Measurements from ENCODE around the gene ASAP3.

ASAP3 gene

GRCh38 chr1:23492132-23492720 is 8.2 kb upstream of the ASAP3 start:
- TF ChIP-seq ISL1 (CRISPR knock-in tag; IDR thresholded peaks at IDR 0.05) (no peak), POU6F1 (CRISPR knock-in tag; IDR thresholded peaks at IDR 0.05; ENCODE audit: borderline replicate concordance, low read depth) (no peak)
- no peak for ATAC-seq

- ATAC-seq = no peak
- TF ChIP-seq ZFP3 (CRISPR knock-in tag; IDR thresholded peaks at IDR 0.05) (no peak), ESRRG (CRISPR knock-in tag; IDR thresholded peaks at IDR 0.05) (no peak), ISL1 (CRISPR knock-in tag; IDR thresholded peaks at IDR 0.05) (no peak), CSRNP3 (CRISPR knock-in tag; IDR thresholded peaks at IDR 0.05) (no peak), ZC3H10 (CRISPR knock-in tag; IDR thresholded peaks at IDR 0.05) (no peak), POU6F1 (CRISPR knock-in tag; IDR thresholded peaks at IDR 0.05; ENCODE audit: borderline replicate concordance, low read depth) (no peak), PATZ1 (CRISPR knock-in tag; IDR thresholded peaks at IDR 0.05; ENCODE audit: borderline replicate concordance) (no peak), ZNF8 (CRISPR knock-in tag; IDR thresholded peaks at IDR 0.05) (no peak), BACH2 (CRISPR knock-in tag; IDR thresholded peaks at IDR 0.05; ENCODE audit: borderline replicate concordance) (no peak), ZNF70 (CRISPR knock-in tag; IDR thresholded peaks at IDR 0.05) (no peak), ZNF565 (CRISPR knock-in tag; conservative IDR thresholded peaks at IDR 0.05; ENCODE audit: low read depth) (no peak)
Observed at GRCh38 chr1:23489842-23490241, 5.9 kb upstream of the ASAP3 start.

- no peak for ATAC-seq
Observed at GRCh38 chr1:23485002-23485332, 988 bp upstream of the ASAP3 start.

GRCh38 chr1:23484253-23485001 is 448 bp upstream of the ASAP3 start:
- peak; percentile 90 for ATAC-seq
- no peak for TF ChIP-seq ZC3H10 (CRISPR knock-in tag; IDR thresholded peaks at IDR 0.05)
- TF ChIP-seq ESRRG (CRISPR knock-in tag; IDR thresholded peaks at IDR 0.05) = no peak
- TF ChIP-seq TOX (CRISPR knock-in tag; IDR thresholded peaks at IDR 0.05; ENCODE audit: borderline replicate concordance) = no peak
- no peak for TF ChIP-seq GLIS3 (CRISPR knock-in tag; IDR thresholded peaks at IDR 0.05)
- no peak for TF ChIP-seq BACH2 (CRISPR knock-in tag; IDR thresholded peaks at IDR 0.05; ENCODE audit: borderline replicate concordance)
- no peak for TF ChIP-seq PPARA (CRISPR knock-in tag; IDR thresholded peaks at IDR 0.05; ENCODE audit: borderline replicate concordance)
- no peak for TF ChIP-seq POU6F1 (CRISPR knock-in tag; IDR thresholded peaks at IDR 0.05; ENCODE audit: borderline replicate concordance, low read depth)
- TF ChIP-seq ZFP3 (CRISPR knock-in tag; IDR thresholded peaks at IDR 0.05) = no peak
- TF ChIP-seq ZNF8 (CRISPR knock-in tag; IDR thresholded peaks at IDR 0.05) = no peak
- no peak for TF ChIP-seq TSHZ2 (CRISPR knock-in tag; IDR thresholded peaks at IDR 0.05)
- TF ChIP-seq TCF4 (CRISPR knock-in tag; IDR thresholded peaks at IDR 0.05; ENCODE audit: borderline replicate concordance) = no peak
- no peak for TF ChIP-seq ARNTL (CRISPR knock-in tag; IDR thresholded peaks at IDR 0.05; ENCODE audit: borderline replicate concordance, low read depth)
- TF ChIP-seq OSR1 (CRISPR knock-in tag; IDR thresholded peaks at IDR 0.05) = no peak
- TF ChIP-seq CSRNP3 (CRISPR knock-in tag; IDR thresholded peaks at IDR 0.05) = no peak
- no peak for TF ChIP-seq ZNF565 (CRISPR knock-in tag; conservative IDR thresholded peaks at IDR 0.05; ENCODE audit: low read depth)
- no peak for TF ChIP-seq SNAI2 (CRISPR knock-in tag; IDR thresholded peaks at IDR 0.05)
- TF ChIP-seq ZNF70 (CRISPR knock-in tag; IDR thresholded peaks at IDR 0.05) = no peak

More at GRCh38 chr1:23485002-23485332, 988 bp upstream of the ASAP3 start:
- TF ChIP-seq GLIS3 (CRISPR knock-in tag; IDR thresholded peaks at IDR 0.05) (no peak), ZNF565 (CRISPR knock-in tag; conservative IDR thresholded peaks at IDR 0.05; ENCODE audit: low read depth) (no peak)
